ENCODE measurements around the gene PLCH1.

GRCh38 chr3:155364492-155364891 is 380.4 kb downstream of the PLCH1 start:
- TF ChIP-seq CTCF (IDR thresholded peaks at IDR 0.05) = no peak
- no peak for TF ChIP-seq POLR2A (IDR thresholded peaks at IDR 0.05)
- TF ChIP-seq EP300 (IDR thresholded peaks at IDR 0.05) = no peak
- no peak for TF ChIP-seq POLR2AphosphoS5 (IDR thresholded peaks at IDR 0.05)
